GM12875 (cell line): ENCODE results near the gene HSF5.

Experiments used
- H3K4me3 ChIP-seq: one replicate; pipeline ENCODE4 v1.5.1; 2011; ENCODE audit warnings: low read depth, low read length, control low read depth
- CTCF ChIP-seq: IDR thresholded peaks from 2 replicates; pipeline ENCODE4 v1.5.1; 2011; ENCODE audit warnings: low read depth, mild to moderate bottlenecking, control low read depth, inconsistent platforms, low read length, moderate library complexity, borderline replicate concordance; ENCODE audit not compliant: insufficient read depth

Gene HSF5

GRCh38 chr17:58533616-58534188, 45.5 kb upstream of the HSF5 start:
- TF ChIP-seq CTCF, result no peak
- no peak overlapping the region for H3K4me3 ChIP-seq

GRCh38 chr17:58532555-58532951, 44.3 kb upstream of the HSF5 start:
- H3K4me3 ChIP-seq, result no peak overlapping the region
- TF ChIP-seq CTCF, result no peak

GRCh38 chr17:58531661-58532554, 43.7 kb upstream of the HSF5 start:
- TF ChIP-seq CTCF, result no peak
- H3K4me3 ChIP-seq, result peak overlapping the region; percentile 7

DNA sequence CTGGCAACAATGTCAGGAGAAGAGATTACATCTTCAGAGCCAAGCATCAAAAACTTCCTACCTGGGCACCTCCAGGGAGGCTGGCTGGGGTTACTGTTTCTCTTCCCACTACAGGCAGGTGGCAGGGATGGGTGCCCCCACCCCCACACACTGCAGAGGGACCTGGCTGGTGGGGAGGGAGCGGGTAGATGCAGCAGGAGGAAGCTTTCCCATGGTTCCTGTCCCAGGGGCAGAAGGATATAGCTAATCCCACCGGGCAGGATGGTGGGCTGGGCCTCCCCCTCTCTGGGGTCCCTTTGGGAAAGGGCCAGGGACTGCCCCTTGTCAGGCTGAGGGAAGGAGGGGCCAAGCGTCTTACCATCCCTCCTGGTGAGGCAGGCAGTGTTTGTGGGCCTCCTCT, 42.9 kb upstream of the HSF5 start:
- TF ChIP-seq CTCF, result no peak
- H3K4me3 ChIP-seq, result no peak overlapping the region

- TF ChIP-seq CTCF, result no peak
- no peak overlapping the region for H3K4me3 ChIP-seq
Measured at GRCh38 chr17:58530655-58531054, 42.4 kb upstream of the HSF5 start.

DNA sequence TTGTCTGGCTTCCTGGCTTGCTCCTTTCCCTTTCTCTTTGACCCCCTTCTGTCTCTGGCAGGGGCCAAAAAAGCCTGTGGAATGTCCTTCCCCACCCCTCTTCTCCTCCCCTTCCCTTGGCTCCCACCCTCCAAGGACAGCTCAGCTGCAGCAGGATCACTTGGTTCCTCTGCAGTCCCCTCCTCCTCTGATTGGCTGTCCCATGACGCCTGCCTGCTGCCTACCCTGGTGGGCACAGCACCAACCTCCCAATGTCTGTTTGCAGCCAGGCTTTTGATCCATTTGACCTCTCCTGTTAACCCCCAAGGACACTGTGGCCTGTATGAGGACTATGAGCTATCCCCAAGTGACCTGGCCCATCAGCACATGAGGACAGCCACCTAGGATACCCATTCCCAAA, 41.1 kb upstream of the HSF5 start:
- no peak for TF ChIP-seq CTCF

GRCh38 chr17:58528443-58528842, 40.2 kb upstream of the HSF5 start:
- TF ChIP-seq CTCF, result no peak
- H3K4me3 ChIP-seq, result no peak overlapping the region

More for the DNA sequence above, 41.1 kb upstream of the HSF5 start:
- H3K4me3 ChIP-seq, result no peak overlapping the region
